ENCODE measurements around the gene PHF19.
A peak's percentile ranks its signal among the peaks of the same experiment; 100 is the strongest.

- TF ChIP-seq, protein P1, sequence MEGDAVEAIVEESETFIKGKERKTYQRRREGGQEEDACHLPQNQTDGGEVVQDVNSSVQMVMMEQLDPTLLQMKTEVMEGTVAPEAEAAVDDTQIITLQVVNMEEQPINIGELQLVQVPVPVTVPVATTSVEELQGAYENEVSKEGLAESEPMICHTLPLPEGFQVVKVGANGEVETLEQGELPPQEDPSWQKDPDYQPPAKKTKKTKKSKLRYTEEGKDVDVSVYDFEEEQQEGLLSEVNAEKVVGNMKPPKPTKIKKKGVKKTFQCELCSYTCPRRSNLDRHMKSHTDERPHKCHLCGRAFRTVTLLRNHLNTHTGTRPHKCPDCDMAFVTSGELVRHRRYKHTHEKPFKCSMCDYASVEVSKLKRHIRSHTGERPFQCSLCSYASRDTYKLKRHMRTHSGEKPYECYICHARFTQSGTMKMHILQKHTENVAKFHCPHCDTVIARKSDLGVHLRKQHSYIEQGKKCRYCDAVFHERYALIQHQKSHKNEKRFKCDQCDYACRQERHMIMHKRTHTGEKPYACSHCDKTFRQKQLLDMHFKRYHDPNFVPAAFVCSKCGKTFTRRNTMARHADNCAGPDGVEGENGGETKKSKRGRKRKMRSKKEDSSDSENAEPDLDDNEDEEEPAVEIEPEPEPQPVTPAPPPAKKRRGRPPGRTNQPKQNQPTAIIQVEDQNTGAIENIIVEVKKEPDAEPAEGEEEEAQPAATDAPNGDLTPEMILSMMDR (IDR thresholded peaks at IDR 0.05; ENCODE audit: low read depth, low read length, poor library complexity, severe bottlenecking), result peak; percentile 34
- no peak for TF ChIP-seq EZH2phosphoT487 (IDR thresholded peaks at IDR 0.05; ENCODE audit: borderline replicate concordance, low read length)
Measured at GRCh38 chr9:120863833-120864232, 13.2 kb downstream of the PHF19 start.

Measured in DOHH2 (cell line).